ENCODE measurements around the gene DNAJC21.

DNAJC21 gene

DNA sequence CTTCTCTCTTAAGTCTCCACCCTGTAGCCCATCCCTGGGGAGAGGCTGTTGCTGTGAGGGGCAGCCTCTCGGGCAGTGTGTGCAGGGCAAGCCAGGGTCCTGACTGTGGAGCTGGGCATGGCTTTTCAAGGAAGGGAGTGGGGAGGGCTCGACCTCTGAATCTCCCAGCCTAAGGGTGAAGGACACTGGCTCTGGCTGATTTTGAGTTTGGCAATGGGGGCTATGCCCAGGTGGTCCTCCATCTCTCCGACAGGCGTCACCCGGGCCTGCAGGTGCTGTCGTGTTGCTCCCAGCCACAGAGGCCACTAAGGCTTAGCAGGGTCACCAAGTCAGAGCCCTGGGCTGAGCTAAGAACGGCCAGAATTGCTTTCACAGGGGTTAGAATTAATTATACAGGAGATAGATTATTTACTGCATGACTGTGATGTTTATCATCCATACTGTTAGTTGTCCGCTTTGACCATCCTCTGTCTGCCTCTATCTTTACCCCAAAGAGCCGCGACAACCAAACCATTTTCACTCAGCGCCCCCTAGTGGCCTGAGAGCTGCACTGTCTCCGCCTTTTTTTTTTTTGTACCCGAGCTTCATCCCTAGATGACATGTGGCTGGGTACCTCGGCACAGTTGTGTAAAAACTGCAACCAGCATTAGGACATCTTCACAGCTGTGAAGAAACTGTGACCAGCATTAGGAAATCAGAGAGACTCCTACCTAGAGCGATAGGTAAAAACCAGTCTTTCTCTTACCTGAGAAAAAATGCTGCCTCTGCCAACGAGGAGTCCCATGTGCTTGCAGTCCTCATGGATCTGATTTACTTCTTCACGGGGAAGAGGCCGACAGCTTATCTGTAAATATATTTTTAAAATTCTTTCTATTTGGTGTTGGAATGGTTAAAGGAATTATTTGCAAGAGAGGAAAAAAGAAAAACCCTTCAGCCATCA lies 73.9 kb downstream of the DNAJC21 start:
- Histone ChIP-seq H3K9me3 (ENCODE audit: control insufficient read depth, low read length) (no peaks in the 10 kb centered on the region), H3K4me1 (ENCODE audit: control insufficient read depth, insufficient read depth, low read length, poor library complexity, severe bottlenecking) (no peaks in the 10 kb centered on the region), H3K36me3 (ENCODE audit: control insufficient read depth, insufficient read depth, low read length) (no peaks in the 10 kb centered on the region), H3K4me3 (ENCODE audit: extremely low read depth, insufficient read depth, low read length, poor library complexity, severe bottlenecking) (no peak overlapping the region), H3K27ac (ENCODE audit: low read depth, low read length, severe bottlenecking) (no peak overlapping the region)
- 49 to 51% methylated on average over 12 to 13 of the region's 18 CpGs for WGBS, 2 experiments (ENCODE audit: insufficient coverage in 2 of 2)

- H3K36me3 ChIP-seq (ENCODE audit: control insufficient read depth, insufficient read depth, low read length), result no peaks in the 10 kb centered on the region
- no peak overlapping the region for H3K27ac ChIP-seq (ENCODE audit: low read depth, low read length, severe bottlenecking)
- 71 to 81% methylated on average over 5 of the region's 5 CpGs for WGBS, 2 experiments (ENCODE audit: insufficient coverage in 2 of 2)
- H3K4me3 ChIP-seq (ENCODE audit: extremely low read depth, insufficient read depth, low read length, poor library complexity, severe bottlenecking), result no peak overlapping the region
- no peaks in the 10 kb centered on the region for H3K4me1 ChIP-seq (ENCODE audit: control insufficient read depth, insufficient read depth, low read length, poor library complexity, severe bottlenecking)
- no peaks in the 10 kb centered on the region for H3K9me3 ChIP-seq (ENCODE audit: control insufficient read depth, low read length)
These were observed 74.8 kb downstream of the DNAJC21 start for GRCh38 chr5:35004200-35004599.

DNA sequence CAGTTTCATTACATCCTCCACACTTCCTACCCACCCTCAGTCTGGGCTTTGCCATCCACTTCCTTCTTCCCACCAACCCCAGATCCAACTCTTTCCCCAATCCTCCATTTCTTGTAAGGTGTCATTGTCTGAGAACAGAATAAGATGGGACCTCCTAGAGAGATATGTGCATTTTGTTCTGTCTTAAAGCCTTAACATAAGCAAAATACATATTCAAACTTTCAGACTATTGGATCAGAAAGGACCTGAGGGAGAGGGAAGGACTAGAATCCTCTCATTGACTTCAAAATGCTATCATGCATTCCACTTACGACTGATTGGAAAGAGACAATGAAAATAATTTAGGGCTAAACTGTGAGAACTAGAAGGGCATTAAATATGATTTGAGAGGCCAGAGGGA lies 75.4 kb downstream of the DNAJC21 start:
- Histone ChIP-seq H3K9me3 (ENCODE audit: control insufficient read depth, low read length) (no peaks in the 10 kb centered on the region), H3K4me3 (ENCODE audit: extremely low read depth, insufficient read depth, low read length, poor library complexity, severe bottlenecking) (no peak overlapping the region), H3K36me3 (ENCODE audit: control insufficient read depth, insufficient read depth, low read length) (no peaks in the 10 kb centered on the region), H3K27ac (ENCODE audit: low read depth, low read length, severe bottlenecking) (no peak overlapping the region), H3K4me1 (ENCODE audit: control insufficient read depth, insufficient read depth, low read length, poor library complexity, severe bottlenecking) (no peaks in the 10 kb centered on the region)
- 100% methylated on average over 1 of the region's 1 CpG for WGBS, 2 experiments (ENCODE audit: insufficient coverage in 2 of 2)
